Measurements from ENCODE around the gene RIMS1.

- TF ChIP-seq CTCF (IDR thresholded peaks at IDR 0.05; ENCODE audit: low read depth, low read length) (no peak), EZH2phosphoT487 (IDR thresholded peaks at IDR 0.05; ENCODE audit: low read depth) (no peak)
These were observed 554.3 kb downstream of the RIMS1 start for GRCh38 chr6:72440611-72441010.

Data from OCI-LY3 (cell line).